CD1c-positive myeloid dendritic cell (primary cell): ENCODE measurements around the gene NIPA2.
"Not testable (repeated sequence)": the region's sequence is repeated elsewhere in the genome, so short reads cannot be mapped to it uniquely, and the experiment has no call there.

Source experiments
- DNase-seq: peaks from one replicate; pipeline ENCODE4 v3.0.0-alpha.2; 2016; ENCODE audit errors: extremely low spot score

The NIPA2 gene

GRCh38 chr15:22838292-22839042, at the start of gene NIPA2:
NIPA2 (plus strand) TSS chr15:22838666; CDS start chr15:22851732, 13,066 bp downstream.
- DNase-seq: peak; percentile 100

GRCh38 chr15:22794063-22794462, 44.4 kb upstream of the NIPA2 start:
- DNase-seq: no peak

GRCh38 chr15:22794621-22795167, 43.8 kb upstream of the NIPA2 start:
- DNase-seq: no peak

- DNase-seq: no peak
Observed at GRCh38 chr15:22795206-22796063, 43.0 kb upstream of the NIPA2 start.

- DNase-seq: no peak
Observed at GRCh38 chr15:22796079-22796478, 42.4 kb upstream of the NIPA2 start.

GRCh38 chr15:22799902-22800301, 38.6 kb upstream of the NIPA2 start:
- no peak for DNase-seq

- not testable (repeated sequence) for DNase-seq
Observed at GRCh38 chr15:22803006-22803405, 35.5 kb upstream of the NIPA2 start.

- no peak for DNase-seq
Observed at GRCh38 chr15:22806156-22806555, 32.3 kb upstream of the NIPA2 start.

GRCh38 chr15:22806664-22807063, 31.8 kb upstream of the NIPA2 start:
- DNase-seq: no peak

- DNase-seq: not testable (repeated sequence)
Observed at GRCh38 chr15:22807831-22808230, 30.6 kb upstream of the NIPA2 start.

- no peak for DNase-seq
Observed at GRCh38 chr15:22808240-22808639, 30.2 kb upstream of the NIPA2 start.

- no peak for DNase-seq
Observed at GRCh38 chr15:22808761-22809280, 29.6 kb upstream of the NIPA2 start.

GRCh38 chr15:22810033-22810852, 28.2 kb upstream of the NIPA2 start:
- DNase-seq: no peak

- DNase-seq: no peak
Observed at GRCh38 chr15:22810853-22811338, 27.6 kb upstream of the NIPA2 start.

- peak; percentile 31 for DNase-seq
Observed at GRCh38 chr15:22811640-22812039, 26.8 kb upstream of the NIPA2 start.

- DNase-seq: no peak
Observed at GRCh38 chr15:22813844-22814243, 24.6 kb upstream of the NIPA2 start.

GRCh38 chr15:22815766-22816165, 22.7 kb upstream of the NIPA2 start:
- no peak for DNase-seq

- no peak for DNase-seq
Observed at GRCh38 chr15:22819651-22820050, 18.8 kb upstream of the NIPA2 start.

GRCh38 chr15:22823495-22824128, 14.9 kb upstream of the NIPA2 start:
- DNase-seq: no peak

GRCh38 chr15:22827125-22827524, 11.3 kb upstream of the NIPA2 start:
- no peak for DNase-seq

GRCh38 chr15:22831473-22831872, 7.0 kb upstream of the NIPA2 start:
- DNase-seq: no peak
